SK-MEL-5 (cell line): ENCODE results near the gene ADM2. TPM values are rescaled to one million over a fixed set of nuclear protein-coding genes. Genes with fewer than 3 reads are reported as not detected.
"Not testable (repeated sequence)": the region's sequence is repeated elsewhere in the genome, so short reads cannot be mapped to it uniquely, and the experiment has no call there.

ENCODE experiments used
- DNase-seq: peaks from one replicate; pipeline ENCODE4 v3.0.0-alpha.2; 2016; ENCODE audit warnings: low read depth, low spot score
- in situ Hi-C: cut with HindIII; loops from 2 replicates; pipeline ENCODE4 v1.10.0; 2016; ENCODE audit warnings: low sequenced_read_pairs, high pct_unique_total_duplicates, low pct_unique_long_range_greater_than_20kb
- total RNA-seq: library from RNA; depleted of rRNA; stranded (reverse); fragments of >200 nt; shearing (Covaris generic); gene quantifications from 2 replicates; pipeline ENCODE4 v1.2.3, GENCODE V29; 2014

ADM2 gene
- total RNA-seq, 1 experiment from 2014 or later: 1.1 TPM

GRCh38 chr22:50526834-50527801, 45.8 kb downstream of the ADM2 start:
- in situ Hi-C loops: no loop called here
- peak; percentile 80 for DNase-seq

DNA sequence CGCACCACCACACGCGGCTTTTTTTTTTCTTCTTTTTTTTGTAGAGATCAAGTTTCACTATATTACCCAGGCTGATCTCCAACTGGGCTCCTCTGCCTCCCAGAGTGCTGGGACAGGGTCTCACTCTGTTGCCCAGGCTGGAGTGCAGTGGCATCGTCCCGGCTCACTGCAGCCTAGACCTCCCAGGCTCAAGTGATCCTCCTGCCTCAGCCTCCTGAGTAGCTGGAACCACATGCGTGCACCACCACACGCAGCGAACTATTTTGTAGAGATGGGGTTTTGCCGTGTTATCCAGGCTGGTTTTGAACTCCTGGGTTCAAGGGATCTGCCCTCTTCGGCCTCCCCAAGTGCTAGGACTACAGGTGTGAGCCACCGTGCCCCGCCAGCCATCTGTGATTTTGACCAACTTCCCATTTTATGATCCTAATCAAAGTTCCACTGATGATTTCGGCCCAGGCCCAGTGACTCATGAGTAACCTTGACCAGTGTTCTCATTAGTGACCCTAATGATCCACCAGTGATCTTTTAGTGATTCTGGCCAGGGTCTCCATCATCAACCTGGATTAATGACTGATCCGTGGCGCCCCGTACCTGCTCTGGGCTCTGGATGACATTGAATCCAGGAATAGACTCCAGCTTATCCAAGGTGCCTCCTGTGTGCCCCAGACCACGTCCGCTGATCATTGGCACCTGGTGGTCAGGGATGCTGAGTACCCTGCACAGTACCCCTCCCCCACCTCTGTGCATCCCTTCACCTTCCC, 46.8 kb downstream of the ADM2 start:
- DNase-seq: no peak
- in situ Hi-C loops: no loop called here

DNA sequence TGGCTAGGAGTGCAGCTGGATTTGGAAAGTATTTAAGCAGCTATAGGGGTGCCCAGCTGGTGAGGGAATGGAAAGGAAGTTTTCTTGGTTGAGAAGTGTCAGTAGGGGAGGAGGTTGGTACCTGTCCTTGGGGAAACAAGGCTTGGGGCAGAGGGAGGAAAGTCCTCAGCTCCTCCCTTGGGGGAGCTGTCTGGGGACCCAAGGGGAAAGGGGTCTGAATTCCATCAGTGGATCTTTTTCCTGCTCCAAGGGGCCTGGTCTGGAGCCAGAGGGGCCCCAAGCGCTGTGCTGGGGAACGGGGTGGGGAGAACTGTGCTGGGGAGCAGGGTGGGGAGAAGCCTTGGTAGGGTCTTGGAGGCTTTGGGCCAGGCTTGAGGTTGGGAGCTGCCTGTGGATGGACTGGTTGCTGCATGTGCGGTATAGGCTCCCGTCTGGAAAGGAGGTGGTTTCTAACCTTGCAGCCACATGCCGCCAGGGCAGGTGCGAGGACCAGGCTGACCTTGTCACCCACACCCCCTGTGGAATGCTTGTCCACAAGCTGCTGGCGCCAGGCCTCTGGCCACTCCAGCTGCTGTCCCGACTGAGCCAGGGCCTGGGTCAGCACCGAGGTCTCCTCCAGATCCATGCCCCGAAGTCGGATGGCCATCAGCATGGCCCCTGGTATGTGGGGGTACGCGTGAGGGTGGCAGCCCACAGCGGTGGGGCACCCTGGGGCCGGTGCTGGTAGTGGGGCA, 47.5 kb downstream of the ADM2 start:
- in situ Hi-C loops: no loop called here

DNA sequence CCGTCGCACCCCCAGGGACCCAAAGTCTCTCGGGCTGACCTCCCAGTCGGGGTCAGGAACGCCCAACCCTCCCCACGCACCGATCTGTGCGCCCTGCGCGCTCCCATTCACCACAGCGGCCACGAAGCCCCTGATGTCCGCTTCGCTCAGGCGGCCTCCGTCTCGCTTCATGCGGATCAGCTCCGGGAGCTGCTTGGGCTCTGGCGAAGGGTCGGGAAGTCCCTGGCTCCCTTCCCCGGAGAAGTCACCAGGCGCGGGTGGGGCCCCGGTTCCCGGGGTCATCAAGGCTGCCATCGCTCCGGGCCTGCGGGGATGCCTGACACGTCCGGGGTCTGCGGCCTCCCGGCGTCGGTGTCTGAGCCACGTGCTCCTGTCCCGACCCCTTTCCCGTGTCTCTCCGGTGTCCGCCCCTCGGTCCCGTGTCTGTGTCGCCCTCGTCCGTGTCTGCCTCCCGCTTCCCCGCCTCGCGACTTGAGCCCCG, 48.1 kb downstream of the ADM2 start:
- in situ Hi-C loops: no loop called here
- DNase-seq: no peak

More for the DNA sequence above, 47.5 kb downstream of the ADM2 start:
- DNase-seq: no peak

DNA sequence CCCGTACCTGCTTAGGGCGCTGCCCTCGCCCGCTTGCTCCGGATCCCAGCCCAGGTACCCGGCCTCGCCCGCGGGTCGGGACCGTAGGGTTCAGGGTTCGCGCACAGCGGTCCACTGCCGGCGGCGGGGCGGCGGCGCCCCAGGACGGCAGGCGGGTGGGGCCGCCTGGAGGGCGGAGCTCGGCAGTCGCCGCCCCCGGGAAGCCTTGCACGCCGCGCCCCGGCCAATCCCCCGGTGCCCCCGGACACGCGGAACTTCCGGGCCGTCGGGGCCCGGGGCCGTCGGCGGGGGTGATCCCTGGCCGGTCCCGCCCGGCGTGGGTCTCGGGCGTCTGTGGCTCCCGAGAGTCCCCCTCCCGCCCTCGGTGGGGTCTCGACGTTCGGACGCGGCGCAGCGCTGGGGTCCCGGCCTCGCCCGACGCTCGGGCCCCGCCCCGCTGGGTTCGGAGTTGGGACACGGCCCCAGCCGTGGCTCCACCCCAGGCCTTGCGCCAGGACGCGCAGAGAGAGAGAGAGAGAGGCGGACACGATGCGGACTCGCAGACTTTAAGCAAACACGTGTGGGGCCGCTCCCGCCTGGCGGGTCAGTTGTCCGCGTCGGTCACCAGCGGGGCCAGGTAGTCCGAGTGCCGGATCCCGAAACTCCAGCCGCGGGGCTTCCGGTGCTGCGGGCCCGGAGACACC, 48.7 kb downstream of the ADM2 start, which contains the start of gene TYMP:
TSS of gene TYMP (minus strand) at position 116 of the 683 bp plus-strand sequence. CDS start 303 bp downstream, outside the sequence.
- in situ Hi-C loops: no loop called here
- DNase-seq: no peak

- DNase-seq: no peak
Measured at GRCh38 chr22:50530580-50530876, 49.2 kb downstream of the ADM2 start.

GRCh38 chr22:50530877-50531545, 49.7 kb downstream of the ADM2 start:
- peak; percentile 59 for DNase-seq
- in situ Hi-C loops: no loop called here

More at GRCh38 chr22:50530580-50530876, 49.2 kb downstream of the ADM2 start:
- in situ Hi-C loops: no loop called here

DNA sequence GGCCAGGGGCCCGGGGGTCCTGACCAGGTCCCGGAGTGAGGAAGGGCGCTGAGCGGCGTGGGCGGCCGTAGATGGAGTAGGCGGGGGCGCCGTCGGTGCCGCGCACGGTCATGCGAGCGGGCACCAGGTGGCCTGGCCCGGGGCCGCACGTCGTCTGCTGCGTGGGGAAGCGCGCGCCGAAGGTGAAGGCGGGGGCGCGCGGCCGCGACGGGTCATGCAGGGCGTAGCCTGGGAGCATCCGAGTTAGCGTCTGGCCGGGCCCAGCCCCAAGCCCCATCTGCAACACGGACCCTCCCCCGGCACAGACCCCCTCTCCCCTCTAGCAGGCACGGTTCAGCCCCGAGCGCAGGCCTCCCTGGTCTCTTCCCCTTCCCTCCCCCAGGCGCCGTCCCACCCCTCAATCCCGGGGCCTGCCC, 50.2 kb downstream of the ADM2 start:
- DNase-seq: no peak
- in situ Hi-C loops: no loop called here

- in situ Hi-C loops: no loop called here
- no peak for DNase-seq
Measured at GRCh38 chr22:50531962-50532674, 50.8 kb downstream of the ADM2 start.

DNA sequence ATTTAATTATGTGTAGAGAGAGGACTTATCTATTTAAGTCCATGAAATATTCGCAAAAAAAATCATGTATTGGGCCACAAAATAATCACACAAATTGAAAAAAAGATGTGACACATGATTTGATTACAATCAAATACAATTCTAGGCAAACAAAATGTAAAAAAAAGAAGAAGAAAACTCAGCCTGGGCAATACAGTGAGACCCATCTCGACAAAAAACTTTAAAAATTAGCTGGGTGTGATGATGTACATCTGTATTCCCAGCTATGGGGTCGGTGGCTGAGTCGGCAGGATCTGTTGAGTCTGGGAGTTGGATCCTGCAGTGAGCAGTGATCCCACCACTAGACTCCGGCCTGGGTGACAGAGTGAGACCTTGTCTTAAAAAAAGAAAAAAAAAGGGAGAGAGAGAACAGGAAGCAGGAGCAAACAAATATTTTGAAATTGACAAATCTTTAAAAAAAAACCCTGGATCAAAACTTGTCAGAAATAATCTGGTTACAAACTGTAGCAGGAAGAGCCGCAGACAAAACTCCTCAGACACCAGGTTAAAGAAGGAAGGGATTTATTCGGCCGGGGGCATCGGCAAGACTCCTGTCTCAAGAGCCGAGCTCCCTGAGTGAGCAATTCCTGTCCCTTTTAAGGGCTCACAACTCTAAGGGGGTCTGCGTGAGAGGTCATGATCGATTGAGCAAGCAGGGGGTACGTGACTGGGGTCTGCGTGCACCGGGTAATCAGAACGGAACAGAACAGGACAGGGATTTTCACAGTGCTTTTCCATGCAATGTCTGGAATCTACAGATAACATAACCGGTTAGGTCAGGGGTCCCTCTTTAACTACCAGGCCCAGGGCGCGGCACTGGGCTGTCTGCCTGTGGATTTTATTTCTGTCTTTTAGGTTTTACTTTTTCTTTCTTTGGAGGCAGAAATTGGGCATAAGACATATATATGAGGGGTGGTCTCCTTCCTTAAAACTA, 51.8 kb downstream of the ADM2 start:
- no peak for DNase-seq
- in situ Hi-C loops: no loop called here

DNA sequence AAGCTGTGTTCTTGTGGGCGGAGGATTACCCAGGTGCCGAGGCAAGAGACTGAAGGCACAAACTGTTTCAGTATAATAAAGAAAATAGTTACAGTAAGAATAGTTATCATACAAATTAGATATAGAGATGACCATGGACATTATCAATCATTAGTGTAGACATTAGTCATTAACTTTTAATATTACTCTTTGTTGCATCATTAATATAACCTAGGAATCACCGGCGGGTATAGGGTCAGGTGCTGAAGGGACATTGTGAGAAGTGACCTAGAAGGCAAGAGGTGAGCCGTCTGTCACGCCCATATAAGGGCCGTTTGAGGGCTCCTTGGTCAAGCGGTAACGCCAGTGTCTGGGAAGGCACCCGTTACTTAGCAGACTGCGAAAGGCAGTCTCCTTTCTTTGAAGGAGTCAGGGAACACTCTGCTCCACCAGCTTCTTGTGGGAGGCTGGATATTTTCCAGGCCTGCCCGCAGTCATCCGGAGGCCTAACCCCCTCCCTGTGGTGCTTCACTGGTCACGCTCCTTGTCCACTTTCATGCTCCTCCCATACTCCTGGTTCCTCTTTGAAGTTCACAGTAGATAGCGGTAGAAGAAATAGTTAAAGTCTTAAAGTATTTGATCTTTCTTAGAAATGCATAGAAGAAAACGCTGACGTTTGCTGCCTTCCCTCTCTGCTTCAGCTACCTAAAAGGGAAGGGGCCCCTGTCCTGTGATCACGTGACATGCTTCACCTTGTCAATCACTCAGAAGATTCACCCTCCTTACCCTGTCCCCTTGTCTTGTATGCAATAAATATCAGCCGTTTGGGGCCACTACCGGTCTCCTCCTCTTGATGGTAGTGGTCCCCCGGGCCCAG, 52.7 kb downstream of the ADM2 start:
- DNase-seq, in situ Hi-C loops: not testable (repeated sequence)

DNA sequence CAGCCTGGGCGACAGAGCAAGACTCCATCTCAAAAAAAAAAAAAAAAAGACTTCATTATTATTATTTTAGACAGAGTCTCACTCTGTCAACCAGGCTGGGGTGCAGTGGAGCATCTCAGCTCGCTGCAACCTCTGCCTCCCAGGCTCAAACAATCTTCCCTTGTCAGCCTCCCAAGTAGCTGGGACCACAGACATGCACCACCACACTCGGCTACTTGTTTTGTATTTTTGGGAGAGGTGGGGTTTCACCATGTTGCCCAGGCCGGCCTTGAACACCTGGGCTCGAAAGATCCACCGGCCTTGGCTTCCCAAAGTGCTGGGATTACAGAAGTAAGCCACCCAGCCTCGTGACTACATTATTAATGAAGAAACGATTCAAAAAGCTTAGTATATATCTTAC, 53.8 kb downstream of the ADM2 start:
- no peak for DNase-seq
- in situ Hi-C loops: no loop called here
